ENCODE results near the gene KIF2A.

KIF2A gene

GRCh38 chr5:62296998-62297397 lies 9.0 kb upstream of the KIF2A start:
- DNase-seq = no peak

GRCh38 chr5:62298118-62298517 lies 7.9 kb upstream of the KIF2A start:
- DNase-seq = no peak

- no peak for DNase-seq
These were observed 6.9 kb upstream of the KIF2A start for GRCh38 chr5:62299101-62299500.

- no peak for DNase-seq
These were observed 6.4 kb upstream of the KIF2A start for GRCh38 chr5:62299600-62299999.

GRCh38 chr5:62305358-62305714 lies 670 bp upstream of the KIF2A start:
- no peak for DNase-seq

- no peak for DNase-seq
These were observed 403 bp downstream of the KIF2A start for GRCh38 chr5:62306323-62306895.

GRCh38 chr5:62306896-62307689 lies 1.1 kb downstream of the KIF2A start:
- DNase-seq = peak; percentile 45

- DNase-seq = no peak
These were observed 2.4 kb downstream of the KIF2A start for GRCh38 chr5:62308439-62308838.

- no peak for DNase-seq
These were observed 3.1 kb downstream of the KIF2A start for GRCh38 chr5:62309107-62309506.

- no peak for DNase-seq
These were observed 4.6 kb downstream of the KIF2A start for GRCh38 chr5:62310426-62311143.

GRCh38 chr5:62312036-62312435 lies 6.0 kb downstream of the KIF2A start:
- peak; percentile 52 for DNase-seq

- no peak for DNase-seq
These were observed 6.7 kb downstream of the KIF2A start for GRCh38 chr5:62312674-62313073.

GRCh38 chr5:62314213-62314830 lies 8.3 kb downstream of the KIF2A start:
- DNase-seq = peak; percentile 39

GRCh38 chr5:62315376-62316175 lies 9.6 kb downstream of the KIF2A start:
- no peak for DNase-seq

- DNase-seq = no peak
These were observed 10.1 kb downstream of the KIF2A start for GRCh38 chr5:62316176-62316502.

GRCh38 chr5:62317810-62318209 lies 11.8 kb downstream of the KIF2A start:
- DNase-seq = no peak

GRCh38 chr5:62322484-62322883 lies 16.5 kb downstream of the KIF2A start:
- DNase-seq = no peak

GRCh38 chr5:62326302-62326701 lies 20.3 kb downstream of the KIF2A start:
- DNase-seq = no peak

GRCh38 chr5:62326702-62327101 lies 20.7 kb downstream of the KIF2A start:
- no peak for DNase-seq

- DNase-seq = no peak
These were observed 21.4 kb downstream of the KIF2A start for GRCh38 chr5:62327138-62328053.

GRCh38 chr5:62328772-62329491 lies 22.9 kb downstream of the KIF2A start:
- no peak for DNase-seq

Data from inflammatory macrophage treated with lipopolysaccharide for 4 hours (primary cell).